Hepatocyte (in vitro differentiated cells): ENCODE data around the gene AAK1. TPM values are rescaled to one million over a fixed set of nuclear protein-coding genes. Genes with fewer than 3 reads are reported as not detected.
A peak's percentile ranks its signal among the peaks of the same experiment; 100 is the strongest.

Source experiments
- DNase-seq: peaks from one replicate; pipeline ENCODE4 v3.0.0-alpha.2; 2016; ENCODE audit warnings: low spot score
- H2AFZ ChIP-seq: fragments of 200-600 bp; sonication (generic); 2 replicates; pipeline ENCODE4 v1.6.0; 2016; ENCODE audit warnings: antibody characterized with exemption, mild to moderate bottlenecking
- H3K27ac ChIP-seq: fragments of 200-600 bp; sonication (generic); 2 replicates; pipeline ENCODE4 v1.5.1; 2016; ENCODE audit warnings: mild to moderate bottlenecking
- H3K27me3 ChIP-seq: fragments of 200-600 bp; sonication (generic); 2 replicates; pipeline ENCODE4 v1.6.1; 2016
- H3K36me3 ChIP-seq: fragments of 200-600 bp; sonication (generic); replicated peaks from 2 replicates; pipeline ENCODE4 v1.5.1; 2016; ENCODE audit warnings: low read depth; ENCODE audit not compliant: insufficient read depth
- H3K4me1 ChIP-seq: fragments of 200-600 bp; sonication (generic); 2 replicates; pipeline ENCODE4 v1.5.1; 2016; ENCODE audit warnings: mild to moderate bottlenecking, moderate library complexity; ENCODE audit not compliant: insufficient read depth
- H3K4me2 ChIP-seq: fragments of 200-600 bp; sonication (generic); 2 replicates; pipeline ENCODE4 v1.6.0; 2016
- H3K4me3 ChIP-seq: fragments of 200-600 bp; sonication (generic); 2 replicates; pipeline ENCODE4 v1.5.1; 2016; ENCODE audit warnings: mild to moderate bottlenecking
- H3K79me2 ChIP-seq: fragments of 200-600 bp; sonication (generic); 2 replicates; pipeline ENCODE4 v1.6.0; 2017; ENCODE audit warnings: mild to moderate bottlenecking
- H3K9me2 ChIP-seq: fragments of 200-600 bp; sonication (generic); replicated peaks from 2 replicates; pipeline ENCODE4 v1.6.0; 2017; ENCODE audit warnings: mild to moderate bottlenecking; ENCODE audit not compliant: insufficient read depth
- H3K9me3 ChIP-seq: fragments of 200-600 bp; sonication (generic); 2 replicates; pipeline ENCODE4 v1.5.1; 2016; ENCODE audit warnings: low read depth, mild to moderate bottlenecking
- H4K20me1 ChIP-seq: fragments of 200-600 bp; sonication (generic); 2 replicates; pipeline ENCODE4 v1.6.0; 2016; ENCODE audit warnings: mild to moderate bottlenecking; ENCODE audit not compliant: insufficient read depth, poor library complexity, severe bottlenecking
- EZH2 ChIP-seq: fragments of 200-600 bp; sonication (generic); IDR thresholded peaks from 2 replicates; pipeline ENCODE4 v1.6.1; 2016; ENCODE audit warnings: antibody characterized with exemption, mild to moderate bottlenecking, borderline replicate concordance
- EZH2phosphoT487 ChIP-seq: fragments of 200-600 bp; sonication (generic); IDR thresholded peaks from one replicate; pipeline ENCODE4 v1.6.1; 2018; ENCODE audit warnings: antibody characterized with exemption, mild to moderate bottlenecking, low read depth, moderate library complexity; ENCODE audit not compliant: unreplicated experiment, severe bottlenecking
- WGBS: methylation state at CpG from one replicate; pipeline ENCODE4 v1.1.6; 2016; ENCODE audit warnings: low lambda C conversion rate; ENCODE audit errors: missing lambda C conversion rate; 5-methylcytosine and 5-hydroxymethylcytosine counted together
- polyA plus RNA-seq: library from polyadenylated mRNA; unstranded; fragments of >200 nt; fragmentation: Nextera tagmentation; extraction: Ambion mirVana; gene quantifications from 2 replicates; pipeline ENCODE4 v1.2.1, GENCODE V29; 2016
- total RNA-seq: library from RNA; depleted of rRNA; stranded (reverse); fragments of >200 nt; gene quantifications from 2 replicates; pipeline ENCODE4 v1.2.3, GENCODE V29; 2014
- TF ChIP-seq, protein P1 (sequence below): fragments of 200-600 bp; sonication (generic); IDR thresholded peaks from 2 replicates; pipeline ENCODE4 v1.5.1; 2016; ENCODE audit warnings: antibody characterized with exemption, mild to moderate bottlenecking; ENCODE audit not compliant: poor library complexity

Gene AAK1
- total and polyA plus RNA-seq, 2 experiments from 2014 or later, result 30.1 to 30.8 TPM

- H4K20me1 ChIP-seq, result no peaks in the 10 kb centered on the region
- TF ChIP-seq EZH2phosphoT487 (no peak), EZH2 (no peak)
- TF ChIP-seq, protein P1, sequence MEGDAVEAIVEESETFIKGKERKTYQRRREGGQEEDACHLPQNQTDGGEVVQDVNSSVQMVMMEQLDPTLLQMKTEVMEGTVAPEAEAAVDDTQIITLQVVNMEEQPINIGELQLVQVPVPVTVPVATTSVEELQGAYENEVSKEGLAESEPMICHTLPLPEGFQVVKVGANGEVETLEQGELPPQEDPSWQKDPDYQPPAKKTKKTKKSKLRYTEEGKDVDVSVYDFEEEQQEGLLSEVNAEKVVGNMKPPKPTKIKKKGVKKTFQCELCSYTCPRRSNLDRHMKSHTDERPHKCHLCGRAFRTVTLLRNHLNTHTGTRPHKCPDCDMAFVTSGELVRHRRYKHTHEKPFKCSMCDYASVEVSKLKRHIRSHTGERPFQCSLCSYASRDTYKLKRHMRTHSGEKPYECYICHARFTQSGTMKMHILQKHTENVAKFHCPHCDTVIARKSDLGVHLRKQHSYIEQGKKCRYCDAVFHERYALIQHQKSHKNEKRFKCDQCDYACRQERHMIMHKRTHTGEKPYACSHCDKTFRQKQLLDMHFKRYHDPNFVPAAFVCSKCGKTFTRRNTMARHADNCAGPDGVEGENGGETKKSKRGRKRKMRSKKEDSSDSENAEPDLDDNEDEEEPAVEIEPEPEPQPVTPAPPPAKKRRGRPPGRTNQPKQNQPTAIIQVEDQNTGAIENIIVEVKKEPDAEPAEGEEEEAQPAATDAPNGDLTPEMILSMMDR, result no peak
- no peaks in the 10 kb centered on the region for H3K9me3 ChIP-seq
- no peaks in the 10 kb centered on the region for H3K9me2 ChIP-seq
- H2AFZ ChIP-seq, result no peak overlapping the region
- no peaks in the 10 kb centered on the region for H3K4me1 ChIP-seq
- H3K36me3 ChIP-seq, result no peaks in the 10 kb centered on the region
- no peak for DNase-seq
- H3K4me3 ChIP-seq, result no peak overlapping the region
- no peaks in the 10 kb centered on the region for H3K79me2 ChIP-seq
- H3K27ac ChIP-seq, result no peak overlapping the region
- H3K27me3 ChIP-seq, result no peaks in the 10 kb centered on the region
- WGBS, result 87% methylated on average over 2 of the region's 2 CpGs
- no peak overlapping the region for H3K4me2 ChIP-seq
These were observed 121.8 kb downstream of the AAK1 start for GRCh38 chr2:69521747-69522146.

DNA sequence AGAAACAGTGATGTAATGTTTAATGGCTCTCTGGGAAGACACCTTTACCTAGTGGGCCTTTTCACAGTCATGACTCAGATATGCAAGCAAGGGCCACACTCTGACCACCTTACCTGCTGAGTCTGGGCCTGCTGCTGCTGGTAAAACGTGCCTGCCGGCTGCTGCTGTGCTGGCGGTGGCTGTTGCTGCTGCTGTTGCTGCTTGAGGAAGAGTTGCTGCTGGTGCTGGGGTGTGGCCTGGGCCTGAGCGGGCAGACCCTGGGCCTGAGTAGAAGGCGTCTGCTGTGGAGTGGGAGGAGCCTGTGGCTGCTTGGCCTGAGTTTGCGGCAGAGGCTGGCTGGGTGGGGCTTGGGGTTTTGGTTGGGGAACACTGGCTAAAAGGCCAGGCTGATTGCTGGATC lies 124.7 kb downstream of the AAK1 start:
- Histone ChIP-seq H3K9me2 (no peaks in the 10 kb centered on the region), H3K9me3 (no peaks in the 10 kb centered on the region), H3K4me1 (no peaks in the 10 kb centered on the region), H3K27me3 (no peaks in the 10 kb centered on the region), H4K20me1 (no peaks in the 10 kb centered on the region), H3K27ac (no peak overlapping the region), H3K79me2 (peaks cover 3% of the 10 kb centered on the region), H3K36me3 (no peaks in the 10 kb centered on the region), H3K4me3 (no peak overlapping the region), H2AFZ (no peak overlapping the region), H3K4me2 (no peak overlapping the region)
- WGBS, result 68% methylated on average over 6 of the region's 6 CpGs
- no peak for TF ChIP-seq EZH2
- TF ChIP-seq EZH2phosphoT487, result no peak
- TF ChIP-seq, protein P1, result no peak
- peak; percentile 9 for DNase-seq

DNA sequence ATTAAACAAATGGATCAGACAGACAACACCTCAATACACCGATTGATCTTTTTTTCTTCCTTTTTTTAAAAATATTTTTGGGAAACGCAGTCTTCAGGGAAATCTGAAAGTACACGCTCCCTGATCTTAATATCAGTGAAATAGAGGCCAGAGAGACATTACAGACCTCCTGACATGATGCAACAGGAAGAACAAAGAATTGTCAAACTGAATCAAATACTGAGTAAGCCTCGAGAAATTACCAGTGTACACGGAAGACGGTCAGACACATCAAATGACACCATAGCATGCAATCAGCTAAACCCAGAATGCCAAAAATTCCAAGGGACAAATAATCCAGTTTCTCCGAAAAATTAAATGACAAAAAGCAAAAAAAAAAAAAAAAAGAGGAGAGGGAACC lies 126.1 kb downstream of the AAK1 start:
- WGBS, result 87% methylated on average over 7 of the region's 7 CpGs
- no peaks in the 10 kb centered on the region for H3K9me3 ChIP-seq
- no peaks in the 10 kb centered on the region for H3K36me3 ChIP-seq
- no peaks in the 10 kb centered on the region for H3K4me1 ChIP-seq
- no peak for DNase-seq
- no peak overlapping the region for H3K27ac ChIP-seq
- no peak overlapping the region for H2AFZ ChIP-seq
- no peaks in the 10 kb centered on the region for H3K9me2 ChIP-seq
- no peak overlapping the region for H3K4me2 ChIP-seq
- H3K27me3 ChIP-seq, result no peaks in the 10 kb centered on the region
- H3K4me3 ChIP-seq, result no peak overlapping the region
- peaks cover 3% of the 10 kb centered on the region for H3K79me2 ChIP-seq
- TF ChIP-seq EZH2phosphoT487, result no peak
- no peak for TF ChIP-seq EZH2
- TF ChIP-seq, protein P1, result no peak
- H4K20me1 ChIP-seq, result no peaks in the 10 kb centered on the region

GRCh38 chr2:69514819-69515218 lies 128.7 kb downstream of the AAK1 start:
- DNase-seq, result no peak
- no peak overlapping the region for H3K27ac ChIP-seq
- peaks cover 3% of the 10 kb centered on the region for H3K79me2 ChIP-seq
- H3K4me2 ChIP-seq, result no peak overlapping the region
- H3K27me3 ChIP-seq, result no peaks in the 10 kb centered on the region
- no peaks in the 10 kb centered on the region for H3K4me1 ChIP-seq
- H3K9me2 ChIP-seq, result no peaks in the 10 kb centered on the region
- no peak overlapping the region for H2AFZ ChIP-seq
- TF ChIP-seq EZH2phosphoT487, result no peak
- no peak for TF ChIP-seq EZH2
- TF ChIP-seq, protein P1, result no peak
- WGBS, result 59% methylated on average over 1 of the region's 1 CpG
- no peaks in the 10 kb centered on the region for H3K36me3 ChIP-seq
- H3K4me3 ChIP-seq, result no peak overlapping the region
- H3K9me3 ChIP-seq, result no peaks in the 10 kb centered on the region
- H4K20me1 ChIP-seq, result no peaks in the 10 kb centered on the region
